GM12874 (cell line): ENCODE data around the gene ST3GAL2.

Source experiments
- TF ChIP-seq, protein P1 (sequence below): IDR thresholded peaks from 2 replicates; pipeline ENCODE4 v1.5.1; 2011; ENCODE audit warnings: low read depth, mild to moderate bottlenecking, control low read depth, low read length, moderate library complexity; ENCODE audit not compliant: insufficient read depth

ST3GAL2 gene

DNA sequence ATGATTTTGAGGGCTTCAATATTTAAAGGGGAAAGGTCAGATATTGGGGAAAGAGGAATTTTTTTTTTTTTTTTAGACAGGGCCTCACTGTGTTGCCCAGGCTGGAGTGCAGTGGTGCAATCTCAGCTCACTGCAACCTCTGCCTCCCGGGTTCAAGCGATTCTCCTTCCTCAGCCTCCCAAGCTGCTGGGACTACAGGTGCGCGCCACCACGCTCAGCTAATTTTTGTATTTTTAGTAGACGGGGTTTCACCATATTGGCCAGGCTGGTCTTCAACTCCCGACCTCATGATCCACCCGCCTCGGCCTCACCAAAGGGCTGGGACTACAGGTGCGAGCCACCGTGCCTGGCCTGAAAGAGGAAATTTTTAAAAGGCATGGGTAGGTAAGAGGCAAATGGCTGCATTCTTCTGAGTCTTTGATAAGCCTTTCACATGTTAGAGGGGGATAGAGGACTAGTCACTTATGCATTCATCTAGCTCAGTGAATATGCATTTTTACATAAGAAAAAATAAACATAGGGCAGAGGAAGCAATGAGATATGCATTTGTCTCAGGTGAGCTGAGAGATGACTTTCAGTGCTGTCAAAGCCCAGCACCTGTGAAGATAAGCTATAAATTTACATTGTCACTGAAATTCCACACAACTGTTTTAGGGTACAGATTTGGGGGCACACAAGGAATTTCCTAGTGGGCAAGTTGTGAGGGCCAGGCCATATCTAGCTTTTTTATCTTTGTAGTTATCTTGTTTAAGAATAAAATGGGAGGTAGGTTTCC, 14.4 kb upstream of the ST3GAL2 start:
- TF ChIP-seq, protein P1, sequence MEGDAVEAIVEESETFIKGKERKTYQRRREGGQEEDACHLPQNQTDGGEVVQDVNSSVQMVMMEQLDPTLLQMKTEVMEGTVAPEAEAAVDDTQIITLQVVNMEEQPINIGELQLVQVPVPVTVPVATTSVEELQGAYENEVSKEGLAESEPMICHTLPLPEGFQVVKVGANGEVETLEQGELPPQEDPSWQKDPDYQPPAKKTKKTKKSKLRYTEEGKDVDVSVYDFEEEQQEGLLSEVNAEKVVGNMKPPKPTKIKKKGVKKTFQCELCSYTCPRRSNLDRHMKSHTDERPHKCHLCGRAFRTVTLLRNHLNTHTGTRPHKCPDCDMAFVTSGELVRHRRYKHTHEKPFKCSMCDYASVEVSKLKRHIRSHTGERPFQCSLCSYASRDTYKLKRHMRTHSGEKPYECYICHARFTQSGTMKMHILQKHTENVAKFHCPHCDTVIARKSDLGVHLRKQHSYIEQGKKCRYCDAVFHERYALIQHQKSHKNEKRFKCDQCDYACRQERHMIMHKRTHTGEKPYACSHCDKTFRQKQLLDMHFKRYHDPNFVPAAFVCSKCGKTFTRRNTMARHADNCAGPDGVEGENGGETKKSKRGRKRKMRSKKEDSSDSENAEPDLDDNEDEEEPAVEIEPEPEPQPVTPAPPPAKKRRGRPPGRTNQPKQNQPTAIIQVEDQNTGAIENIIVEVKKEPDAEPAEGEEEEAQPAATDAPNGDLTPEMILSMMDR = no peak

GRCh38 chr16:70448075-70448474, 9.2 kb upstream of the ST3GAL2 start:
- TF ChIP-seq, protein P1 = no peak

DNA sequence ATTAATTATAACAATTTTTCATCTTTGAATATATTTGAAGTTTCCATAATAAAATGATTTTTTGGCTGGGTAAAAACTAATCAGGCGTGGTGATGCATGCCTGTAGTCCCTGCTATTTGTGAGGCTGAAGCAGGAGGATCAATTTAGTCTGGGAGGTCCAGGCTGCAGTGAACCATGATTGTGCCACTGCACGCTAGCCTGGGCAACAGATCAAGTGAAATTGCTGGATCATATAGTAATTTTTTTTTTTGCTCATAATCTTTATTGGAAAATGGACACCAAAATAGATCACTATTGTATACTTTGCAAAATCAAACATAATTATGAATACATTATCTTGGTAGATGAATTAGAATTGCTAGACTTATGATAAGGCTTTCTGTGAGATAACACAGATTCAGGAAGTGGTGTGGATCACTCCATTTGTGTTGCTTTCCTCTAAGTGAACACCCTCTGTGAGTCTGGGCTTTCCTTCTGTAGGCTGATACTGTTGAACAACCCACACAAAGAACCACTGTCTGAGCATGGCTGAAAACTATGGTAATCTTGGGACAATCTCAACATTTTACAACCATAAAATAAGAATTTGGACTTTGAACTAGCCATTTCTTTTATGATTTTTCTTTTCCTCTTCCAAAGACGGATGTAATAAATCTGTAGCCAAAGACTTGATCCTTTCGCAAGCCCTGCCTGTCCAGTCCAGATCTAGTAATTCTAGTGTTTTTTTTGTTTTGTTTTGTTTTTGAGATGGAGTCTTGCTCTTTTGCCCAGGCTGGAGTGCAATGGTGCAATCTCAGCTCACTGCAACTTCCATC, 5.6 kb upstream of the ST3GAL2 start:
- TF ChIP-seq, protein P1 = no peak

- TF ChIP-seq, protein P1 = no peak
These were observed 3.4 kb upstream of the ST3GAL2 start for GRCh38 chr16:70442344-70442743.

DNA sequence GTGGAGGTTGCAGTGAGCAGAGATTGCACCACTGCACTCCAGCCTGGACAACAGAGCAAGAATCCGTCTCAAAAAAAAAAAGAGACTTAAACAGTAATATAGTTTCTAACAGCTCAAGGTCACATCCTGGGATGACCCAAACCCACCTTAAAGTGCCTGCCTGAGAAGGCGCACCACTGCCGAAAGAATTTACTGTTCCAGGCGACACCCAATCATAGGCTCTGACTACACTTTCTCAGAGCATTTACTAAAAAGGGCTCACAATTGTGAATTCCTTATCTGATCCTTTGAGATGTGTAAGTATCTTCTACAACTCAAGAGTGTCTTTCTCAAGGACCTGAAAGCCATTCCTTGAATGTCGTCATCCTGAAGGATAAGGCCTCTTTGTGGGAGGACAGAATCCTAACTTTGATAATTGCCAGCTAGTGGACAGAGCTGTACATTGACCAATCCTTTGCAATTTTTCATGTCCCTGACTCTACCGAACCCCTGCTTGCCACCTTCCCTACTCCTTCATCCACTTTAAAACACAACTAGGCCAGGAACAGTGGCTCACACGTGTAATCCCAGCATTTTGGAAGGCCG, 2.6 kb upstream of the ST3GAL2 start:
- TF ChIP-seq, protein P1 = no peak

- TF ChIP-seq, protein P1 = no peak
These were observed 1.3 kb upstream of the ST3GAL2 start for GRCh38 chr16:70440009-70440692.

DNA sequence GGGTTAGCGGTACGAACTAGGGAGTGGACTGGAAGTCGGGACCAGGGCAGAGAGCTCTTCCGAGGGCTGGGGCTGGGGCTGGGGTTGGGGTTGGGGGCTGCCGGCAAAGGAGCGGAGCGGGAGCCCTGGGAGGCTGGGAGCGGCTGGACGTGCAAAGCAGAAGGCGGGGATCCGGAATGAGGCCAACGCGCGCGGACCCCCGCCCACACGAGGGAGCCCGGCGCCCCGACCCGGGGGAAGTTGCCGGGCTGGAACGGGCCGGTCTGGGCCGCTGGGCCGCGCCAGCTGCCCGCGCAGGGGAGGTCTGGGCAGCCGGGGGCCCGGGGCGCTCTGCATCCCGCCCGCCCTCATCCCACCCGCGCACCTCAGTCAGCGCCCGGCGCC, 323 bp downstream of the ST3GAL2 start:
- TF ChIP-seq, protein P1 = no peak
